ENCODE results near the gene GOLGA1. TPM values are rescaled to one million over a fixed set of nuclear protein-coding genes. Genes with fewer than 3 reads are reported as not detected.

GOLGA1 gene
- total RNA-seq, 1 experiment from 2014 or later = 14.2 TPM

DNA sequence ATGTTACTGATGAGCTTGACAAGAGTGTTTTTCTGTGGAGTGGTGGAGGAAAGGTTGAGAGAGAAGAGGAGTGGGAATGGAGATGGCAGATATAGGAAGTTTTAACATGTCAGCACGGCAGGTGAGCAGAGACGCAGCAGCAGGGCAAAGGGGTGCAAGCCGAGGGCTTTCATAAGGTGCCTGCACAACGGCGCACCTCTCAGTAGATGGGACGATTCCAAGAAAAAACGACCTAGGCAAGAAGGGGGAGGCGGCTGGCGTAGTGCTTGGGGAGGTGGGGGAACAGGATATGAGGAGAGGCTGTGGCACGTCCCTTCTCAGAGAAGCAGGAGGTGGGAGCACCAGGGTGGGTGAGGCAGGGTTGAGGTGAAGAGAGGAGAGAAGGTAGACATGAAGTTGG, 54.4 kb downstream of the GOLGA1 start:
- no peak overlapping the region for H3K9ac ChIP-seq (ENCODE audit: low read length)
- no peaks in the 10 kb centered on the region for H3K79me2 ChIP-seq (ENCODE audit: low read length)
- no peaks in the 10 kb centered on the region for H3K27me3 ChIP-seq (ENCODE audit: low read length)
- peaks cover 18% of the 10 kb centered on the region for H3K4me1 ChIP-seq (ENCODE audit: low read length)
- no peak overlapping the region for H3K4me2 ChIP-seq (ENCODE audit: low read depth, low read length, poor library complexity, severe bottlenecking)
- no peaks in the 10 kb centered on the region for H3K9me2 ChIP-seq (replicated peaks; ENCODE audit: insufficient read depth, low read length)
- no peak overlapping the region for H3K4me3 ChIP-seq (ENCODE audit: low read length)
- H4K20me1 ChIP-seq (ENCODE audit: insufficient read depth, low read depth, low read length) = no peaks in the 10 kb centered on the region
- H3K27ac ChIP-seq (ENCODE audit: low read length) = no peak overlapping the region
- no peak for DNase-seq
- peaks cover 13% of the 10 kb centered on the region; the same call in 1 of the 2 replicates for H3K36me3 ChIP-seq (ENCODE audit: insufficient read depth, low read length)
- H3K9me3 ChIP-seq (ENCODE audit: low read length) = no peaks in the 10 kb centered on the region
- no peak overlapping the region for H2AFZ ChIP-seq (ENCODE audit: low read length)

DNA sequence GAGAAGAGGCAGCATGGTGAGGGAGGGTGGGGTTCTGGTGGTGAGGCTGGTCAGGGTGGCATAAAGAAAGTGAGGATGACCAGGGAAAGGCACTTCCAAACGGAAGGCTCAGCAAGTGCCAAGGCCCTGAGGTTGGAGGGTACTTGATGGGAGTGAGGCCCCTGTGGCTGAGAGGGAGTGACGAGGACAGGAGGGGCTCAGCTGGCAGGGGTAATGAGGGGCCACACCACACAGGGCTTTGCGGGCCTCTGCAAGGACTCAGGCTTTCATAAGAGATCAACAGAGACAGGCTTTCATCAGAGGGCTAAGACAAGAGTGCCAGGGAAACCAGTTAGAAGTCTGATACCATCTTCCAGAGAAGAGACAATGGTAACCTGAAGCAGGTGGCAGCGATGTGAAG, 55.3 kb downstream of the GOLGA1 start:
- DNase-seq = no peak
- Histone ChIP-seq H2AFZ (ENCODE audit: low read length) (no peak overlapping the region), H3K9me3 (ENCODE audit: low read length) (no peaks in the 10 kb centered on the region), H4K20me1 (ENCODE audit: insufficient read depth, low read depth, low read length) (no peaks in the 10 kb centered on the region), H3K27me3 (ENCODE audit: low read length) (no peaks in the 10 kb centered on the region), H3K9ac (ENCODE audit: low read length) (no peak overlapping the region), H3K4me1 (ENCODE audit: low read length) (peaks cover 27% of the 10 kb centered on the region), H3K79me2 (ENCODE audit: low read length) (no peaks in the 10 kb centered on the region), H3K27ac (ENCODE audit: low read length) (no peak overlapping the region), H3K9me2 (replicated peaks; ENCODE audit: insufficient read depth, low read length) (no peaks in the 10 kb centered on the region), H3K4me2 (ENCODE audit: low read depth, low read length, poor library complexity, severe bottlenecking) (no peak overlapping the region), H3K36me3 (ENCODE audit: insufficient read depth, low read length) (peaks cover 13% of the 10 kb centered on the region; the same call in 1 of the 2 replicates), H3K4me3 (ENCODE audit: low read length) (no peak overlapping the region)

DNA sequence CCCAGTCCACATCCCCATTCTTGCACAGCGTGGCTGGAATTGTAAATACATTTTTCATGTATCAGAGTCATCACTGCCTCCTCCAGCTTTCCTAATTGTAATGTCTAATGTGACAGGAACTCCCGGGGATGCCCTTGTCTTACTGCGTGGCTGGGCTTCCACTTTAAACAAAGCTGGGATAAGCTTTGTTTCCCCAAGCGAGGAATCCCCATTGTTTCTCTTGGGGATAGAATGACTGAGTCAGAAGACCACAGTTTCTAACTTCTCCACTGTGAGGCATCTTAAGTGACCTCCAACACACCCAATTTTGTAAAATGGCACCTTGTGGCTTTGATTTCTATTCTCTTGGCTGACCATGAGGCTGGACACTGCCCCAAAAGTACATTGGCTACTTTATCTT, 56.5 kb downstream of the GOLGA1 start:
- H3K27me3 ChIP-seq (ENCODE audit: low read length) = no peaks in the 10 kb centered on the region
- H2AFZ ChIP-seq (ENCODE audit: low read length) = no peak overlapping the region
- no peak for DNase-seq
- H3K9me3 ChIP-seq (ENCODE audit: low read length) = no peaks in the 10 kb centered on the region
- no peak overlapping the region for H3K4me3 ChIP-seq (ENCODE audit: low read length)
- H3K9me2 ChIP-seq (replicated peaks; ENCODE audit: insufficient read depth, low read length) = no peaks in the 10 kb centered on the region
- no peaks in the 10 kb centered on the region for H4K20me1 ChIP-seq (ENCODE audit: insufficient read depth, low read depth, low read length)
- H3K27ac ChIP-seq (ENCODE audit: low read length) = no peak overlapping the region
- no peaks in the 10 kb centered on the region for H3K79me2 ChIP-seq (ENCODE audit: low read length)
- H3K36me3 ChIP-seq (ENCODE audit: insufficient read depth, low read length) = peaks cover 18% of the 10 kb centered on the region; the same call in 1 of the 2 replicates
- peaks cover 39% of the 10 kb centered on the region for H3K4me1 ChIP-seq (ENCODE audit: low read length)
- H3K9ac ChIP-seq (ENCODE audit: low read length) = no peak overlapping the region
- H3K4me2 ChIP-seq (ENCODE audit: low read depth, low read length, poor library complexity, severe bottlenecking) = no peak overlapping the region

DNA sequence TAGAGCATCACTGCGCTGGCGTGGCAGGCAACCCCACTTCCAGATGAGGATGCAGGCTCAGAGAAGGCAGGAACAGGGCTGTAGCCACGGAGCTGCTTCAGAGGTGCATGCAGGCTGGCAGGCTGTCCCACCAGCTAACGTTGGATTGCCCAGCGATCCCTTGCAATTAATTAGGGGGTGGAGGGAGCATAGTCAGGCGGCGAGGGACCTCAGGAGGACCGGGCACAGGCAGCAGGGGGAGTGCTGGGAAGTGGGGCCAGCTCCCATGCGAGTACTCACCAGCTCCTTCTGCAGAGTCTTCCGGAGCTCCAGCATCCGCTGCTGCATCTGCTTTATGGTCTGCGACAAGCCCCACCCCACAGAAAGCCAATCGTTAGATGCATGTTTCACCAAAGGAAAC, 58.7 kb downstream of the GOLGA1 start:
- no peak overlapping the region for H3K4me3 ChIP-seq (ENCODE audit: low read length)
- no peaks in the 10 kb centered on the region for H3K27me3 ChIP-seq (ENCODE audit: low read length)
- no peaks in the 10 kb centered on the region for H4K20me1 ChIP-seq (ENCODE audit: insufficient read depth, low read depth, low read length)
- H3K9me3 ChIP-seq (ENCODE audit: low read length) = no peaks in the 10 kb centered on the region
- H3K9me2 ChIP-seq (replicated peaks; ENCODE audit: insufficient read depth, low read length) = no peaks in the 10 kb centered on the region
- H3K79me2 ChIP-seq (ENCODE audit: low read length) = no peaks in the 10 kb centered on the region
- H2AFZ ChIP-seq (ENCODE audit: low read length) = no peak overlapping the region
- H3K9ac ChIP-seq (ENCODE audit: low read length) = no peak overlapping the region
- H3K4me1 ChIP-seq (ENCODE audit: low read length) = peaks cover 40% of the 10 kb centered on the region
- no peak overlapping the region for H3K27ac ChIP-seq (ENCODE audit: low read length)
- no peak overlapping the region for H3K4me2 ChIP-seq (ENCODE audit: low read depth, low read length, poor library complexity, severe bottlenecking)
- H3K36me3 ChIP-seq (ENCODE audit: insufficient read depth, low read length) = peaks cover 29% of the 10 kb centered on the region; the same call in 1 of the 2 replicates
- no peak for DNase-seq

DNA sequence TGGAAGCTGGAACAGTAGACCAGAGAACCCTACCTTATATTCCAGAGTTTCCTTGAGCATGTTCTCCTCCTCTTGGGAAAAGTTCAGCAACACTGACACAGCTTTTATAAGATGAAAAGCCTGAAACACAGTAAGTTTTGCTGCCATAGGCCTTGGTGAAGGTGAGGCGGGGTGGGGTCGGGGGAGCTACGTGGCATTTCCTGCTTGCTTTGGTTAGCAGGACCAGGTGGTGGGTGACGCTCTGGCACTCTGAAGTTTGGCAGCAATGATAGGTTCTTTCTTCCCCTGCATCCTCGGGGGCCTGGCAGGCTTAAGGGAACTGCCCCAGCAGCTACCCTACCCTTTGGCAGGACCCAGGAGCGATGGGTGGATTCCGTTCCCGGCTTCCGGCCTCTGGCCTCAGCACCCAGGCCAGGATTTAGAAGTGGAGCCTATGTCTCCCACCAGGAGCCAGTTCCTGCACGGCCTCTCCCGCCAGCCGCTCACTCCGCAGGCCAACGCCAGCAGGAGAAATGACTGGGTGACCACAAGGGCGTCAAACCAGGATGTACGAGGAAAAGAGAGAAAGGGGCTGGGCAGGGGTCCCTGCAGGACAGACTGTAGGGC, 59.6 kb downstream of the GOLGA1 start:
- Histone ChIP-seq H3K9me3 (ENCODE audit: low read length) (no peaks in the 10 kb centered on the region), H3K79me2 (ENCODE audit: low read length) (no peaks in the 10 kb centered on the region), H3K4me3 (ENCODE audit: low read length) (no peak overlapping the region), H4K20me1 (ENCODE audit: insufficient read depth, low read depth, low read length) (no peaks in the 10 kb centered on the region), H3K27ac (ENCODE audit: low read length) (peak overlapping the region; percentile 77), H3K9ac (ENCODE audit: low read length) (no peak overlapping the region), H3K9me2 (replicated peaks; ENCODE audit: insufficient read depth, low read length) (no peaks in the 10 kb centered on the region), H3K4me1 (ENCODE audit: low read length) (peaks cover 35% of the 10 kb centered on the region), H3K36me3 (ENCODE audit: insufficient read depth, low read length) (peaks cover 35% of the 10 kb centered on the region; the same call in 1 of the 2 replicates), H3K27me3 (ENCODE audit: low read length) (no peaks in the 10 kb centered on the region), H2AFZ (ENCODE audit: low read length) (no peak overlapping the region), H3K4me2 (ENCODE audit: low read depth, low read length, poor library complexity, severe bottlenecking) (no peak overlapping the region)
- DNase-seq = no peak

DNA sequence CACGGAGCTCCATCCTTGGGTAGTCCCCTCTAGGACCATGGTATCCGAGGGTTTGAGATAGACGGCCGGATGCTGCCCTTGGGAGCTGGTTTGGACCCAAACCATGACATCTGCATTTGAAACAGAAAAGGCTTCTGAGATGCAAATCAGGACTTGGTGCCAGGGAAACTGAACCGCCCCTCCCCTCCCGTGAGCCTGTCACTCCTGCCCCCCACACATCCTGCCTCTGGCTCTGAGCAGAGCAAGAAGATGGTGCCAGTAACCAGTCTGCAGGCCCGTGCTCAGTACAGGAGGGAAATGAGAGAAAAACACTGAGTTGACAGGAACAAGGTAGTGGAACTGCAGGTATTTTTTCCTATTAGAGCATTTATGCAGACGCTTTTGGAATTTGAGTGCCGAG, 60.4 kb downstream of the GOLGA1 start:
- DNase-seq = peak; percentile 88

DNA sequence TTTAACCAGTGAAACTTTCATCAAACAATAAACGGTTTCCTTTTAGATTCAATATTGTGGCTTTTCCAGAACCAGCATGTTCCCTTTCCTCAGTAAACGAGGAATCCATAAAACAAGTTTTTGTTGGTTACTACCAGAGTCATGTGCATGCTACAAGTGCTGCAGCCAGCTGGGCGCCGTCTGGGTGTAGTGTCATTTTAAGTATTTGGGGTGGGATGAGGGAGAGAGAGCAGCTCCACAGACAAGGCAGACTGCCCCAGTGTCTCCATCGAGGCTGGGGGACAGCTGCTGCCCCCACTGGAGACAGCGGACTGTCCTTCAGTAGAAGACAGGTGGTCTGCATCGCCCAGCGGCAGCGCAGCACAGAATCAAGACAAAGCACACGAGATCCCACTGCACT, 61.7 kb downstream of the GOLGA1 start:
- Histone ChIP-seq H3K79me2 (ENCODE audit: low read length) (peaks cover 9% of the 10 kb centered on the region), H3K27me3 (ENCODE audit: low read length) (no peaks in the 10 kb centered on the region), H3K4me3 (ENCODE audit: low read length) (no peak overlapping the region), H3K27ac (ENCODE audit: low read length) (0 out of 2 replicates have a peak overlapping the region, but pooled peaks have one; percentile 77), H3K36me3 (ENCODE audit: insufficient read depth, low read length) (peaks cover 42% of the 10 kb centered on the region; the same call in 1 of the 2 replicates), H3K4me2 (ENCODE audit: low read depth, low read length, poor library complexity, severe bottlenecking) (no peak overlapping the region), H3K9me3 (ENCODE audit: low read length) (no peaks in the 10 kb centered on the region), H2AFZ (ENCODE audit: low read length) (no peak overlapping the region), H3K4me1 (ENCODE audit: low read length) (peaks cover 35% of the 10 kb centered on the region), H3K9me2 (replicated peaks; ENCODE audit: insufficient read depth, low read length) (no peaks in the 10 kb centered on the region), H3K9ac (ENCODE audit: low read length) (no peak overlapping the region), H4K20me1 (ENCODE audit: insufficient read depth, low read depth, low read length) (peaks cover 14% of the 10 kb centered on the region; the same call in 1 of the 2 replicates)
- DNase-seq = no peak

More for the DNA sequence above, 60.4 kb downstream of the GOLGA1 start:
- Histone ChIP-seq H3K9me2 (replicated peaks; ENCODE audit: insufficient read depth, low read length) (no peaks in the 10 kb centered on the region), H3K4me2 (ENCODE audit: low read depth, low read length, poor library complexity, severe bottlenecking) (peak overlapping the region; percentile 53), H3K27ac (ENCODE audit: low read length) (peak overlapping the region; percentile 77), H2AFZ (ENCODE audit: low read length) (no peak overlapping the region), H3K9ac (ENCODE audit: low read length) (peak overlapping the region; percentile 40; the same call in 1 of the 2 replicates), H3K27me3 (ENCODE audit: low read length) (no peaks in the 10 kb centered on the region), H3K36me3 (ENCODE audit: insufficient read depth, low read length) (peaks cover 34% of the 10 kb centered on the region; the same call in 1 of the 2 replicates), H3K4me1 (ENCODE audit: low read length) (peaks cover 35% of the 10 kb centered on the region), H4K20me1 (ENCODE audit: insufficient read depth, low read depth, low read length) (peaks cover 4% of the 10 kb centered on the region; the same call in 1 of the 2 replicates), H3K4me3 (ENCODE audit: low read length) (no peak overlapping the region), H3K9me3 (ENCODE audit: low read length) (no peaks in the 10 kb centered on the region), H3K79me2 (ENCODE audit: low read length) (no peaks in the 10 kb centered on the region)

DNA sequence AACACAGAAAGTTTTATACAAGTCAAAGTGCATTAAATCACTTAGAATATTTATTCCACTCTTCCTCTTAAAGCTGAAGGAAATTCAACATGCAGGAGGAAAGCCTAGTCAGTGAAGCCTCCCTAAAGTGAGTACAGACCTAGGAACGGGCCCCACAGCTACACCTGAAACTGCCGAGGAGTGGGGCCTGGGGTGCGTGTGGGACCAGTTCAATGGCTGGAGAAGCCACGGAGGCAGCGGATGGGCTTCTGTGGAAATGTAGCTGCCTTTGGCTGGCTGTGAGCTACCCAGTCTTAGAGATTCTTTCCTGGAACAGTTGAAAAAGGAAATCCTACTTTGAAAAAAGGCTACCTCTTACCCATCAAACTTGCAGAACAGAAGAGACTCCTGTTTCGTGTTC, 62.4 kb downstream of the GOLGA1 start:
- Histone ChIP-seq H3K4me3 (ENCODE audit: low read length) (no peak overlapping the region), H3K27ac (ENCODE audit: low read length) (peak overlapping the region; percentile 36; the same call in 1 of the 2 replicates), H4K20me1 (ENCODE audit: insufficient read depth, low read depth, low read length) (peaks cover 21% of the 10 kb centered on the region), H3K27me3 (ENCODE audit: low read length) (no peaks in the 10 kb centered on the region), H3K79me2 (ENCODE audit: low read length) (peaks cover 16% of the 10 kb centered on the region), H3K9me3 (ENCODE audit: low read length) (no peaks in the 10 kb centered on the region), H3K4me1 (ENCODE audit: low read length) (peaks cover 41% of the 10 kb centered on the region), H3K36me3 (ENCODE audit: insufficient read depth, low read length) (peaks cover 48% of the 10 kb centered on the region), H2AFZ (ENCODE audit: low read length) (no peak overlapping the region), H3K9ac (ENCODE audit: low read length) (no peak overlapping the region), H3K4me2 (ENCODE audit: low read depth, low read length, poor library complexity, severe bottlenecking) (no peak overlapping the region), H3K9me2 (replicated peaks; ENCODE audit: insufficient read depth, low read length) (no peaks in the 10 kb centered on the region)
- DNase-seq = no peak
